DOHH2 (cell line): Measurements from ENCODE around the gene RGS10.

Experiments used
- CTCF ChIP-seq: fragments of 200-600 bp; sonication (generic); IDR thresholded peaks from one replicate; pipeline ENCODE4 v1.5.1; 2014; ENCODE audit warnings: antibody characterized with exemption, mild to moderate bottlenecking, low read depth, low read length; ENCODE audit not compliant: poor library complexity, severe bottlenecking
- EZH2phosphoT487 ChIP-seq: fragments of 200-600 bp; sonication (generic); IDR thresholded peaks from 2 replicates; pipeline ENCODE4 v1.6.1; 2017; ENCODE audit warnings: borderline replicate concordance, mild to moderate bottlenecking, antibody characterized with exemption, low read length, moderate library complexity, mixed read lengths

DNA sequence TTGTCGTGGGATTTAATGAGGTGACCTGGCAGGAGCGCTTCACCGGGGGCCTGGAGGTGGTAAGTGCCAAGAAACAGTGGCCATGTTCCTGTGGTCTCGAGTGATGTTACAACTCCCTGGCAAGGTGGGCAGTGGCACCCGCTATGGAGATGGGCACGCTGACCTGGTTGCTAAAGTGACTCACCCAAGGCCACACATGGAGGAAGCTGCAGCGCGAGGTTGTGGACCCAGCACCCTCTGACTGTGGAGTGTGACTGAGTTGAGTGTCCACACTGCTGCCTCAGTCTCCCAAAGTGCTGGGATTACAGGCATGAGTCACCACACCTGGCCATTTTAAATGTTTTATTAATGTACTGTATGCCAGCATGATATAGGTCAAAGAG is 73.2 kb downstream of the RGS10 start:
- TF ChIP-seq CTCF (no peak), EZH2phosphoT487 (no peak)
